PC-3 (cell line): Measurements from ENCODE around the gene GAL3ST3.

Experiments used
- CTCF ChIP-seq: fragments of 300-600 bp; sonication (generic); conservative IDR thresholded peaks from 2 replicates; pipeline ENCODE4 v1.5.1; 2017; ENCODE audit warnings: antibody characterized with exemption, low read depth, mild to moderate bottlenecking, low read length
- EZH2 ChIP-seq: fragments of 300-600 bp; sonication (generic); IDR thresholded peaks from one replicate; pipeline ENCODE4 v1.6.1; 2017; ENCODE audit warnings: antibody characterized with exemption, mild to moderate bottlenecking, low read length; ENCODE audit not compliant: unreplicated experiment

- TF ChIP-seq CTCF (no peak), EZH2 (no peak)
Measured at GRCh38 chr11:66013762-66014100, 35.2 kb downstream of the GAL3ST3 start.
